Central memory CD8-positive, alpha-beta T cell (primary cell): ENCODE results near the gene SLC47A2.

ENCODE experiments used
- ATAC-seq: fragments of 150-1000 bp; cut with Tn5 transposase; replicated peaks from 2 replicates; pipeline ENCODE4 v1.10.0; 2022; ENCODE audit warnings: mild to moderate bottlenecking, moderate FRiP score, moderate number of reproducible peaks; ENCODE audit not compliant: poor library complexity, severe bottlenecking; ENCODE audit errors: extremely low read depth
- DNase-seq, 2 donors: peaks; one replicate each; pipeline ENCODE4 v3.0.0; 2021; ENCODE audit warnings: low spot score in 2 of 2
- H3K27ac Mint-ChIP-seq: one replicate; pipeline ENCODE4 v1.8.0; 2022; ENCODE audit warnings: low read depth, mild to moderate bottlenecking, moderate library complexity, mixed read lengths
- H3K27me3 Mint-ChIP-seq: one replicate; pipeline ENCODE4 v1.8.0; 2022; ENCODE audit warnings: mixed read lengths
- H3K36me3 Mint-ChIP-seq: one replicate; pipeline ENCODE4 v1.8.0; 2022; ENCODE audit warnings: mild to moderate bottlenecking, moderate library complexity, mixed read lengths; ENCODE audit not compliant: insufficient read depth
- H3K4me1 Mint-ChIP-seq: one replicate; pipeline ENCODE4 v1.8.0; 2022; ENCODE audit warnings: mixed read lengths
- H3K4me3 Mint-ChIP-seq: one replicate; pipeline ENCODE4 v1.8.0; 2022; ENCODE audit warnings: mild to moderate bottlenecking, moderate library complexity, mixed read lengths
- H3K9me3 Mint-ChIP-seq: one replicate; pipeline ENCODE4 v1.8.0; 2022; ENCODE audit warnings: mixed read lengths

The SLC47A2 gene

DNA sequence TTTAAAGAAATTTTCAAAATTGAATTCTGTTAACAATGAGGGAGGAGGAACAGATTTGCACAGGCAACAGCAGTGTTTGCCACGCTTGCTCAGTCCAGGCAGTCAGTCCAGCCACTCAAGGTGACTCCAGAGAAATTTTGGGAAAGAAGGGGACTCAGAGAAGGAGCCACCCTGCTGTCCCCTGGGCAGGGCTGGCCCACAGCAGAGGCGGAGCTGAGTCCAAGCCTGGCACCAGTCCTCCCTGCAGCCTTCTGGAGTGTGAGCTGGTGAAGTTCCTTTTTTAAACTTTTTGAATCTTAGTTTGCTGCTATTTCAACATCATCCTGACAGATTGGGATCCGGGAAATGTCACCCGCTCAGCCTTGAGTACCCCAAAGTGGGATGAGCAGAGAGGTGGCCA, 14.5 kb upstream of the SLC47A2 start:
- ATAC-seq, result no peak
- DNase-seq, result no peak
- H3K27ac Mint-ChIP-seq, result no peak overlapping the region

DNA sequence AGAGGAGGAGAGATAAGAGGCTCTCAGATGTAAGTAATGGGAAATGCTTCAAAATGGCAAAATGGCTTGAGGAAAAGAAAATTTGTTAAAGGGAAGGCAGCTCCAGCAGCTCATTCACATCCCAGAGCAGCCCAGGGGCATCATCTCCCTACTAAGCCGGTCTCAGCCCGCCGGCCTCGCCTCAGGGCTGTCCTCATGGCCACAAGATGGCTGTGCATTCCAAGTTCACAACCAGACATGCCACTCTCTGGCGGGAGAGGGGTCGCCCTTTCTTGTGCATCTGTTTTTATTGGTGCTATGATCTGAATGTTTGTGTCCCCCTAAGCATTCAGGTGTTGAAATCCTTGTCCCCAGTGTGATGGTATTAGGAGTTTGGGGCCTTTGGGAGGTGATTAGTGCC, 13.5 kb upstream of the SLC47A2 start:
- no peak for ATAC-seq
- Mint-ChIP-seq H3K9me3 (no peaks in the 10 kb centered on the region), H3K36me3 (no peaks in the 10 kb centered on the region), H3K27me3 (no peaks in the 10 kb centered on the region), H3K27ac (no peak overlapping the region), H3K4me3 (no peak overlapping the region), H3K4me1 (no peaks in the 10 kb centered on the region)
- no peak for DNase-seq

More for the DNA sequence above, 14.5 kb upstream of the SLC47A2 start:
- peaks cover 2% of the 10 kb centered on the region for H3K36me3 Mint-ChIP-seq
- no peak overlapping the region for H3K4me3 Mint-ChIP-seq
- H3K27me3 Mint-ChIP-seq, result no peaks in the 10 kb centered on the region
- no peaks in the 10 kb centered on the region for H3K9me3 Mint-ChIP-seq
- H3K4me1 Mint-ChIP-seq, result no peaks in the 10 kb centered on the region

- Mint-ChIP-seq H3K9me3 (no peaks in the 10 kb centered on the region), H3K36me3 (no peaks in the 10 kb centered on the region), H3K27me3 (no peaks in the 10 kb centered on the region), H3K27ac (no peak overlapping the region), H3K4me3 (no peak overlapping the region), H3K4me1 (no peaks in the 10 kb centered on the region)
- ATAC-seq, result no peak
- DNase-seq, result no peak
These were observed 11.7 kb upstream of the SLC47A2 start for GRCh38 chr17:19728084-19728495.

DNA sequence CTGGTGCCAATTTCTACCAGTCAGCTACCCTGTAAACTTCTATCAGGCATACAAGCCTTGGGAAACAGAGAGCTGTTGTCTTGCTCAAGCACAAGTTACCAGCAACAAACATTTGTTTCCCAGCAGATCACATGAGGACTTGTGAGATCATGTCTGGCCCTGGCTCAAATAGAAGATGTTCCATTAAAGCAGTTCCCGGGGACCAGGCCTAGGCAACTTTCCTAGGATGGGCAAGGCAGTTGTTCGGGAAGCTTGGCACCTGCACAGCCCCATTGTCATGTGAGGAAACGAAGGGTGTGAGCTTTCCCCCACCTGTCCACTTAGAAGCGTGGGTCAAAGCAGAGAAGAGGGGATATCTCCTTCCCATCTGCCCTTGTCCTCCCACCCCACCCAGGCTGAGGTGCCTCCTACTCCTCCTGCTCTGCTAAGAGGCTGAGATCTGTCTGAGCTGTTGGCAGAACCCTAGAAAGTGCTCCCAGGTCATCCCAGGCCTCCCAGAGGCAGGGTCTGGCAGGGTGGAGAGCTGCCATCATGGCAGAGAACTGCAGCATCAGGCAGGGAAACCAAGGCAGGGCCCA, 11.2 kb upstream of the SLC47A2 start:
- ATAC-seq (no peak), DNase-seq (no peak)
- H3K36me3 Mint-ChIP-seq, result no peaks in the 10 kb centered on the region
- peaks cover 1% of the 10 kb centered on the region for H3K27me3 Mint-ChIP-seq
- no peaks in the 10 kb centered on the region for H3K9me3 Mint-ChIP-seq
- H3K4me3 Mint-ChIP-seq, result no peak overlapping the region
- no peak overlapping the region for H3K27ac Mint-ChIP-seq
- H3K4me1 Mint-ChIP-seq, result no peaks in the 10 kb centered on the region

- Mint-ChIP-seq H3K4me1 (no peaks in the 10 kb centered on the region), H3K27ac (no peak overlapping the region), H3K36me3 (no peaks in the 10 kb centered on the region), H3K9me3 (no peaks in the 10 kb centered on the region), H3K4me3 (no peak overlapping the region), H3K27me3 (peaks cover 9% of the 10 kb centered on the region)
- no peak for DNase-seq
- ATAC-seq, result no peak
These were observed 10.4 kb upstream of the SLC47A2 start for GRCh38 chr17:19726631-19727376.

DNA sequence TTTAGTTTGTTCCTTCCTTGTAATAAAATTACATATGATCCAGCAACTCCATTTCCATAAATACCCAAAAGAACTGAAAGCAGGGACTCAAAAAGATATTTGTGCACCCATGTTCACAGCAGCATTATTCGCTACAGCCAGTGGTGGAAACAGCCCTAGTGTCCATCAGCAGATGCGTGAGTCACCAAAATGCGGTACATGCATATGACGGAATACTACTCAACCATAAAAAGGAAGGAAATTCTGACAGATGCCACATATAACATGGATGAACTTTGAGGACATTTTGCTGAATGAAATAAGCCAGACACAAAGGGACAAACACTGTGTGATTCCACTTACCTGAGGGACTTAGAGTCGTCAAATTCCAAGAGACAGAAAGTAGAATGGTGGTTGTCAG, 9.1 kb upstream of the SLC47A2 start:
- Mint-ChIP-seq H3K4me3 (peak overlapping the region; percentile 74), H3K4me1 (no peaks in the 10 kb centered on the region), H3K27ac (peak overlapping the region; percentile 66), H3K27me3 (peaks cover 18% of the 10 kb centered on the region), H3K36me3 (no peaks in the 10 kb centered on the region), H3K9me3 (no peaks in the 10 kb centered on the region)
- ATAC-seq (no peak), DNase-seq (no peak)

GRCh38 chr17:19724501-19725420, 8.4 kb upstream of the SLC47A2 start:
- Mint-ChIP-seq H3K9me3 (no peaks in the 10 kb centered on the region), H3K27me3 (peaks cover 18% of the 10 kb centered on the region), H3K36me3 (no peaks in the 10 kb centered on the region), H3K4me3 (peak overlapping the region; percentile 74), H3K4me1 (no peaks in the 10 kb centered on the region), H3K27ac (peak overlapping the region; percentile 66)
- ATAC-seq (peak; percentile 56), DNase-seq (no peak)

DNA sequence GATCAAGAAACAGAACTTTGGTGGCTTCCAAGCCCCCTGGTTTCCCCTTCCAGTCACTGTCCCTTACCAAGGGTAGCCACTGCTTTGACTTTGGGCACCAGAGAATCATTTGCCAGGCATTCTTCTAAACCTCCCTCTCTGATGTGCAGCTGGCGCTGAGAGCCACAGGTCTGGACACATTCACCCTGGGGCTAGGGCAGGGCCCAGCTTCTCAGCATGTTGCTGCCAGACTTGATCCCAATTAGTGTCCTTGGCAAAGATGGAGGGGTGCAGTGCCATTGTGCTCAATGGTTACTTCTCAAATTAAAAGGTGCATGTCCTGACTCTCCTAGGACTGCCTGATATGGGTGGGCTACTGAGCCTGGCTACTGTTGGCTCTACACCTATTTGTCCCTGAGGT, 7.6 kb upstream of the SLC47A2 start:
- Mint-ChIP-seq H3K36me3 (no peaks in the 10 kb centered on the region), H3K27me3 (peaks cover 18% of the 10 kb centered on the region), H3K27ac (no peak overlapping the region), H3K4me3 (no peak overlapping the region), H3K4me1 (no peaks in the 10 kb centered on the region), H3K9me3 (no peaks in the 10 kb centered on the region)
- no peak for ATAC-seq
- DNase-seq, result no peak

DNA sequence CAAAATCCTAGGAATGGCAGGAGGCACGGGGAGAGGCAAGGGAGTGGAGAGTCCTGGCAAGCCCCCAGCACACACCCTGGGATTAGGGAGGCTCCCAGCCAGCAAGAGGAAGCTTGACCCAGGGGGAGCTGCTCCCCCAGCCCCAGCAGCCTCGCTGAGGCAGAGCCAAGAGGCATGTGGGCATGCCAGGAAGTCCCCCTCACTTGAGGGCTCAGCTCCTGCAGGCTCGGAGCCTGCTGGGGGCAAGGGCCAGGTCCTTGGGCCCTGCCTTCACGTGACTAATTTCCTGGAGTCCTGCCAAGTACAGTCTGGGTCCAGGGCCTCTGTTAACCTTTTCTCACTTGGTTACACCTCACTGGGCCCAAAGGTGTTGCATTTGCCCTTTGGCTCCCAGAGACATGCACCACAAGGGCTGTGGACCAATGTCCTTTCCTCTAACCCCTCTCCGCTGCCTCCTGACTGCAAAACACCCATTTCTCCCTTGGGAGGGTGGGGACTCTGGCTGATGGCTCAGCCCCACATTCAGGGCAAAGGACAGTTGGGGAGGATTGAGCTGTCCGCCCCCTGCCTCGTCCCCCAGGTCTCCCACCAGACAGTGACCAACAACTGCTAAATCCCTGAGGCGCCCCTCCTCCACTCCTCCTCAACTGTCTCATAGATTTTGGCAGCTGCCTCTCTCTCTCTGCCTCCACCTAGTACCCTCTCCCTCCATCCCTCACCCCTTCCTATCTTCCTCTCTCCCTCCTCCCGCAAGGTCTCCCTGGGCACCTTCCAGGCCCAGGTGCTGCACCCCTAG, 4.4 kb upstream of the SLC47A2 start:
- no peak overlapping the region for H3K4me3 Mint-ChIP-seq
- H3K9me3 Mint-ChIP-seq, result no peaks in the 10 kb centered on the region
- DNase-seq (no peak), ATAC-seq (no peak)
- H3K36me3 Mint-ChIP-seq, result no peaks in the 10 kb centered on the region
- peaks cover 18% of the 10 kb centered on the region for H3K27me3 Mint-ChIP-seq
- H3K27ac Mint-ChIP-seq, result no peak overlapping the region
- no peaks in the 10 kb centered on the region for H3K4me1 Mint-ChIP-seq

DNA sequence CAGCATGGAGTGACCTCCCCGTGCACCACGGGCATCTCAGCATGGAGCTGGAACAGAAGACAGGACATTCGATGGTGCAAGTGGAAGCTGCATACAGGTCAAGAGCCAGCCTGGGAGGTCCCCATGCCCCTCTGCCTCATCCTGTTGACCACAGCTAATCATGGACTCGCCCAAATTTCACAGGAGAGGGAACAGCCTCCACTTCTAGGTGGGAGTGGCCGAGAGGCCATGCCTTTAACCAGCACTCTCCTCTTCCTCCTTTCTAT, 3.8 kb upstream of the SLC47A2 start:
- no peaks in the 10 kb centered on the region for H3K9me3 Mint-ChIP-seq
- H3K27ac Mint-ChIP-seq, result no peak overlapping the region
- H3K4me3 Mint-ChIP-seq, result no peak overlapping the region
- no peaks in the 10 kb centered on the region for H3K4me1 Mint-ChIP-seq
- ATAC-seq (no peak), DNase-seq (no peak)
- H3K36me3 Mint-ChIP-seq, result no peaks in the 10 kb centered on the region
- peaks cover 18% of the 10 kb centered on the region for H3K27me3 Mint-ChIP-seq

GRCh38 chr17:19719355-19720209, 3.2 kb upstream of the SLC47A2 start:
- H3K36me3 Mint-ChIP-seq, result no peaks in the 10 kb centered on the region
- ATAC-seq, result no peak
- H3K27ac Mint-ChIP-seq, result no peak overlapping the region
- DNase-seq, result no peak
- no peak overlapping the region for H3K4me3 Mint-ChIP-seq
- H3K4me1 Mint-ChIP-seq, result no peaks in the 10 kb centered on the region
- peaks cover 18% of the 10 kb centered on the region for H3K27me3 Mint-ChIP-seq
- H3K9me3 Mint-ChIP-seq, result no peaks in the 10 kb centered on the region
